Measurements from ENCODE around the gene ANKS1B.
"Not testable (repeated sequence)": the region's sequence is repeated elsewhere in the genome, so short reads cannot be mapped to it uniquely, and the experiment has no call there.

Gene ANKS1B

DNA sequence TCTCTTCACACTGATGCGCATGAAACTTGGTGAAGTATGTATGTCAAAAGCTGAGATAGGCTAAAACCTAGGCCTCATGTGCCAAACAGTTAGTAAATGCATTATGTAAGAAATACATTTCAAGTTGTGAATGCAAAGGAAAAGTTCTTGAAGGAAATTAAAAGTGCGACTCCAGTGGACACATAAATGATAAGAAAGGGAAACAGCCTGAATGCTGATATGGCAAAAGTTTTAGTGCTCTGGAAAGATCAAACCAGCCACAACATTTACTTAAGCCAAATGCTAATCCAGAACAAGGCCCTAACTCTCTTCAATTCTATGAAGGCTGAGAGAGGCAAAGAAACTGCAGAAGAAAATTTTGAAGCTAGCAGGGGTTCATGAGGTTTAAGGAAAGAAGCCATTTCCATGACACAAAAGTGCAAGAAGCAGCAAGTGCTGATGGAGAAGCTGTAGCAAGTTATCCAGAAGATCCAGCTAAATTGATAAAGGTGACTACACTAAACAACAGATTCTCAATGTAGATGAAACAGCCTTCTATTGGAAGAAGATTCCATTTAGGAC lies 262.9 kb downstream of the ANKS1B start:
- TF ChIP-seq, protein P1, sequence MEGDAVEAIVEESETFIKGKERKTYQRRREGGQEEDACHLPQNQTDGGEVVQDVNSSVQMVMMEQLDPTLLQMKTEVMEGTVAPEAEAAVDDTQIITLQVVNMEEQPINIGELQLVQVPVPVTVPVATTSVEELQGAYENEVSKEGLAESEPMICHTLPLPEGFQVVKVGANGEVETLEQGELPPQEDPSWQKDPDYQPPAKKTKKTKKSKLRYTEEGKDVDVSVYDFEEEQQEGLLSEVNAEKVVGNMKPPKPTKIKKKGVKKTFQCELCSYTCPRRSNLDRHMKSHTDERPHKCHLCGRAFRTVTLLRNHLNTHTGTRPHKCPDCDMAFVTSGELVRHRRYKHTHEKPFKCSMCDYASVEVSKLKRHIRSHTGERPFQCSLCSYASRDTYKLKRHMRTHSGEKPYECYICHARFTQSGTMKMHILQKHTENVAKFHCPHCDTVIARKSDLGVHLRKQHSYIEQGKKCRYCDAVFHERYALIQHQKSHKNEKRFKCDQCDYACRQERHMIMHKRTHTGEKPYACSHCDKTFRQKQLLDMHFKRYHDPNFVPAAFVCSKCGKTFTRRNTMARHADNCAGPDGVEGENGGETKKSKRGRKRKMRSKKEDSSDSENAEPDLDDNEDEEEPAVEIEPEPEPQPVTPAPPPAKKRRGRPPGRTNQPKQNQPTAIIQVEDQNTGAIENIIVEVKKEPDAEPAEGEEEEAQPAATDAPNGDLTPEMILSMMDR (conservative IDR thresholded peaks at IDR 0.05; ENCODE audit: low read depth, low read length), result no peak
- H3K4me3 ChIP-seq (ENCODE audit: low read depth, low read length), result no peak overlapping the region

DNA sequence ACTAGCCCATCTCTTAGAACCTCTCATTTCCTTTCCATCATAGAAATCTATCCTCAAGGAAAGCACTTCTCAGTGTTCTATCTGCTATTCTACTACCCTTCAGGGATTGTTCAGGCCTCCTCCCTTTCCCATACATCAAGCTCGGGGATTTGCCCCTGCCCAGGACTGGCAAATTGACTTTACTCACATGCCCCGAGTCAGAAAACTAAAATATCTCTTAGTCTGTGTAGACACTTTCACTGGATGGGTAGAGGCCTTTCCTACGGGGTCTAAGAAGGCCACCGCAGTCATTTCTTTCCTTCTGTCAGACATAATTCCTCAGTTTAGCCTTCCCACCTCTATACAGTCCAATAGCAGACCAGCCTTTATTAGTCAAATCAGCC lies 264.7 kb downstream of the ANKS1B start:
- not testable (repeated sequence) for H3K4me3 ChIP-seq (ENCODE audit: low read depth, low read length); DNase-seq (ENCODE audit: low read depth)

More for the DNA sequence above, 262.9 kb downstream of the ANKS1B start:
- DNase-seq (ENCODE audit: low read depth), result no peak

DNA sequence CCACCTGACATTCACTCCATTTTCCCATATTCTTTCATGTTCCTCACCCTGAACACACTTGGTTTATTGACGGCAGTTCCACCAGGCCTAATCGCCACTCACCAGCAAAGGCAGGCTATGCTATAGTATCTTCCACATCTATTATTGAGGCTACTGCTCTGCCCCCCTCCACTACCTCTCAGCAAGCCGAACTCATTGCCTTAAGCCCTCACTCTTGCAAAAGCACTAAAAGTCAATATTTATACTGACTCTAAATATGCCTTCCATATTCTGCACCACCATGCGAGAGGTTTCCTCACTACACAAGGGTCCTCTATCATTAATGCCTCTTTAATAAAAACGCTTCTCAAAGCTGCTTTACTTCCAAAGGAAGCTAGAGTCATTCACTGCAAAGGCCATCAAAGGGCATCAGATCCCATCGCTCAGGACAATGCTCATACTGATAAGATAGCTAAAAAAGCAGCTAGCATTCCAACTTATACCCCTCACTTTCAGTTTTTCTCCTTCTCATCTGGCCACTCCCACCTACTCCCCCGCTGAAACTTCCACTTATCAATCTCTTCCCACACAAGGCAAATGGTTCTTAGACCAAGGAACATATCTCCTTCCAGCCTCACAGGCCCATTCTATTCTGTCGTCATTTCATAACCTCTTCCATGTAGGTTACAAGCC lies 265.2 kb downstream of the ANKS1B start:
- not testable (repeated sequence) for DNase-seq (ENCODE audit: low read depth); H3K4me3 ChIP-seq (ENCODE audit: low read depth, low read length)

DNA sequence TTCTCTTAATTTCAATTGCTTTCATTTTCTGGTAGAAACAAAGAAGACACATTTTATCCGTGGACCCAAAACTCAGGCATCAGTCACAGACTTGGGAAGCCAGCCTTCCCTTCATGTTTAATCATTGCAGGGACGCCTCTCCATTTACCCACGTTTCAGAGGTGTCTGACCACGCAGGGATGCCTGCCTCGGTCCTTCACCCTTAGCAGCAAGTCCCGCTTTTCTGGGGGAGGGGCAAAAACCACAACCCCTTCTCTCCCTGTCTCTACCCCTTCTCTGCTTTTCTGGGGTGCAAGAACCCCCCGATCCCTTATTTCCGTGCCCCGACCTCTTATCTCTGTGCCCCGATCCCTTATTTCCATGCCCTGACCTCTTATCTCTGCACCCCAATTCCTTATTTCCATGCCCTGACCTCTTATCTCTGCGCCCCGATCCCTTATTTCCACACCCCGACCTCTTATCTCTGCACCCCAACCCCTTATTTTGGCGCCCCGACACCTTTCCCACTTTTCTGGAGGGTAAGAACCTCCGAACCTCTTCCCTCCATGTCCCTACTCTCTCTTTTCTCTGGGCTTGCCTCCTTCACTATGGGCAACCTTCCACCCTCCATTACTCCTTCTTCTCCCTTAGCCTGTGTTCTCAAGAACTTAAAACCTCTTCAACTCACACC lies 268.8 kb downstream of the ANKS1B start:
- not testable (repeated sequence) for H3K4me3 ChIP-seq (ENCODE audit: low read depth, low read length); DNase-seq (ENCODE audit: low read depth)

DNA sequence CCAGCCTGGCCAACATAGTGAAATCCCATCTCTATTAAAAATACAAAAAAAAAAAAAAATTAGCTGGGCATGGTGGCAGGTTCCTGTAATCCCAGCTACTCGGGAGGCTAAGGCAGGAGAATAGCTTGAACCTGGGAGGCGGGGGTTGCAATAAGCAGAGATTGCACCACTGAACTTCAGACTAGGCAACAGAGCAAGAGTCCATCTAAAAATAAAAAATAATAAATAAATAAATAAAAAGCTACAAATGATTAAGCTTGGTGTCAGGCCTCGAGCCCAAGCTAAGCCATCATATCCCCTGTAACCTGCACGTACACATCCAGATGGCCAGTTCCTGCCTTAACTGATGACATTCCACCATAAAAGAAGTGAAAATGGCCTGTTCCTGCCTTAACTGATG lies 269.8 kb downstream of the ANKS1B start:
- not testable (repeated sequence) for DNase-seq (ENCODE audit: low read depth); H3K4me3 ChIP-seq (ENCODE audit: low read depth, low read length)

DNA sequence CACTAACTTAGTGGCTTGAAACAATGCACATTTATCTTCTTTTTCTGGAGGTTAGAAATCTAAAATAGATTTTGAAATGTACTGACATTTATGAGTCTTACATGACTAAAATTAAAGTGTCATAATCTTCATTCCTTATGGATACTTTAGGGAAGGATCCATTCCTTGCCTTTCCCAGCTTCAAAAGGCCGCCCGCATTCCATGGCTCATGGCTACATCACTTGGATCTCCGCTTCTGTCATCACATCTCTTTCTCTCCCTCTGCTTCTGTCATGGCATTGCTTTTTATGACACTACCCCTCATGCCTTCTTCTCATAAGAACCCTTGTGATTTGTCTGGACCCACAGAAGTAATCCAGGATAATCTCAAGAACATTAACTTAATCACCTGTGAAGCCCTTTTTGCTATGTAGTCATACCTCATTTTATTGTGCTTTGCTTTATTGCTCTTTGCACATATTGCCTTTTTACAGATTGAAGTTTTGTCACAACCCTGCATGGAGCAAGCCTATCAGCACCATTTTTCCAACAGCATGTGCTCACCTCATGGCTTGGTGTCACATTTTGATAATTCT lies 270.7 kb downstream of the ANKS1B start:
- H3K4me3 ChIP-seq (ENCODE audit: low read depth, low read length), result no peak overlapping the region
- TF ChIP-seq, protein P1 (conservative IDR thresholded peaks at IDR 0.05; ENCODE audit: low read depth, low read length), result no peak
- DNase-seq (ENCODE audit: low read depth), result no peak

DNA sequence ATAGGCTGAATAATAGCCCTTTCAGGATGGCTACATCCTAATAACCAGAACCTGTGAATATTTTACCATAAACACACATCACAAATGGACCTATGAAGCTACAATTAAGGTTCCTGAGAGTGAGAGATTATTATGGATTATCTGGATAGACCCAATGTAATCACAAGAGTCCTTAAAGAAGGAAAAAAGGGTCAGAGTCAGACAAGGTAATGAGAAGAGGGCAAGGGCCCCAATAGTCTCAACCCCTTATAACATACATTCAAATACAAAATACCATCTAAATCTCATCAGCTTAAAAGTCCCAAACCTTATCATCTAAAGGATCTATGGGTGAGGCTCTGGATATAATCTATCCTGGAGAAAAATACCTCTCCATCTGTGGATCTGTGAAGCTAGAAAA lies 272.5 kb downstream of the ANKS1B start:
- TF ChIP-seq, protein P1 (conservative IDR thresholded peaks at IDR 0.05; ENCODE audit: low read depth, low read length), result no peak
- H3K4me3 ChIP-seq (ENCODE audit: low read depth, low read length), result no peak overlapping the region
- no peak for DNase-seq (ENCODE audit: low read depth)

DNA sequence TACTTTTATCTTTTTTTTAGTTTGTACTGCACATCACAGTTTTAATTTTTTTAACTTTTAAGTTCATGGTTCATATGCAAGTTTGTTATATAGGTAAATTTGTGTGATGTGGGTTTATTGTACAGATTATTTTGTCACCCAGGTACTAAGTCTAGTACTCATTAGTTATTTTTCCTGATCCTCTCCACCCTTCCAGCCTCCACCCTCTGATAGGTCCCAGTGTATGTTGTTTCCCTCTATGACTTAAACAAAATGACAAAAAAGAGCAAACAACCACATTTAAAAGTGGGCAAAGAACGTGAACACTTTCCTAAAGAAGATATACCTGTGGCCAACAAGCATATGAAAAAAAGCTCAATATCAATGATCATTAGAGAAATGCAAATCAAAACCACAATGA lies 273.5 kb downstream of the ANKS1B start:
- TF ChIP-seq, protein P1 (conservative IDR thresholded peaks at IDR 0.05; ENCODE audit: low read depth, low read length), result no peak

DNA sequence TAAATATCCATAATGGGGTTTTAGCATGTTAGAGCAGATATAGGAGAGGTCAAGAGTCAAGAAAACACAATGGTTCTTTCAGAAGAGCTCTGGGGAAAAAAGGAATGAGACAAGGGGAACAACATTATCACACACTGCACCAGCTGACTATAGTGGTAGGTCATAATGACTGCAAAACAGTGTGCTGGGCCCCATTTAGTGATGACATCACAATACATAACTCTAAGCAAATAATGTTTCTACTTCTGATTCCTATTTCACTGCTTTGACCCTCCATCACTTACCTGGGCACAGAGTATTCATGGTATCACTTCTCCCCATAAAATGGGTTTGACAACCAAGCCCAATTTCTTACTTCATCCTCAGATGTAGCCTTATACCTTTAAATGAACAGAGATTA lies 275.1 kb downstream of the ANKS1B start:
- DNase-seq (ENCODE audit: low read depth), result no peak
- TF ChIP-seq, protein P1 (conservative IDR thresholded peaks at IDR 0.05; ENCODE audit: low read depth, low read length), result no peak
- no peak overlapping the region for H3K4me3 ChIP-seq (ENCODE audit: low read depth, low read length)

More for the DNA sequence above, 273.5 kb downstream of the ANKS1B start:
- DNase-seq (ENCODE audit: low read depth), result no peak
- H3K4me3 ChIP-seq (ENCODE audit: low read depth, low read length), result no peak overlapping the region

All from choroid plexus epithelial cell (primary cell).